ENCODE measurements around the gene ROGDI.

DNA sequence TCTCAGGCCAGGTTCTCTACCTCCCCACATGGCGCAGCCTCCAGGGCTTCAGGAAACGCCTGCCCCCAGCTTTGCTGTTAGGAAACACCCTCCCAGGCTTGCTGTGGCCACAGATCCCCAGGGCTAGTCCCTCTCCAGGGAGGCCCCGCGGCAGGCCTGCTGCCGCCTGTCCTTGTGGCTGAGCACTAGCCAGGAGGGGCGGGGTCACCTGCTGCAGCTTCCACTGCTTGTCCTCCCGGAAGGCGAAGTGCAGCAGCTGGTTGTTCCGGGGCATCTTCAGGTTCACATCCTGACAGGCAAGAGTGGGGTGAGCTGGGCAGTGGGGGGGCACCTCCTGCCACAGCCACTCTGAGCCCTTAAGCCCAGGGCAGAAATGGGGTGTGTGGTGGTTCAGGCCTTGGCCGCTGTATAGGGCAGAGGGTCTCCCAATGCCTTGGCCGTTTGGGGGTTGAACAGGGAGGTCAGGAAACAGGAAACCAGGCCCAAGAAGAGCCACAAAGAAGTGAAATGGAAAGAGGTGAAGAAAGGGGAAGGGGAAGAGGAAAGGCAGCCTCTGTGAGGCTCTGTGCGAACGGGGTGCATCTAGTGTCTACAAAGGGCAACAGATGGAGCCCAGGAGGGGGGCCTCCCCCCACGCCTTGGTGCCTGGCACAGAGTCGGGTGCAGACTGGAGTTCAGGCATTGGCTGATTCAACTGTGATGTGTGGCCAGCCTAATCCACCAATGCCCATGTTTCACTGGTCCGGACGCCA, 2.0 kb downstream of the ROGDI start:
- TF ChIP-seq, protein P1, sequence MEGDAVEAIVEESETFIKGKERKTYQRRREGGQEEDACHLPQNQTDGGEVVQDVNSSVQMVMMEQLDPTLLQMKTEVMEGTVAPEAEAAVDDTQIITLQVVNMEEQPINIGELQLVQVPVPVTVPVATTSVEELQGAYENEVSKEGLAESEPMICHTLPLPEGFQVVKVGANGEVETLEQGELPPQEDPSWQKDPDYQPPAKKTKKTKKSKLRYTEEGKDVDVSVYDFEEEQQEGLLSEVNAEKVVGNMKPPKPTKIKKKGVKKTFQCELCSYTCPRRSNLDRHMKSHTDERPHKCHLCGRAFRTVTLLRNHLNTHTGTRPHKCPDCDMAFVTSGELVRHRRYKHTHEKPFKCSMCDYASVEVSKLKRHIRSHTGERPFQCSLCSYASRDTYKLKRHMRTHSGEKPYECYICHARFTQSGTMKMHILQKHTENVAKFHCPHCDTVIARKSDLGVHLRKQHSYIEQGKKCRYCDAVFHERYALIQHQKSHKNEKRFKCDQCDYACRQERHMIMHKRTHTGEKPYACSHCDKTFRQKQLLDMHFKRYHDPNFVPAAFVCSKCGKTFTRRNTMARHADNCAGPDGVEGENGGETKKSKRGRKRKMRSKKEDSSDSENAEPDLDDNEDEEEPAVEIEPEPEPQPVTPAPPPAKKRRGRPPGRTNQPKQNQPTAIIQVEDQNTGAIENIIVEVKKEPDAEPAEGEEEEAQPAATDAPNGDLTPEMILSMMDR (optimal IDR thresholded peaks at IDR 0.05 in 1 of 3, IDR thresholded peaks at IDR 0.05 in 1 of 3, conservative IDR thresholded peaks at IDR 0.05 in 1 of 3; ENCODE audit: extremely low read depth in 1 of 3, insufficient read depth in 2 of 3, low read length in 3 of 3), result no peak
- no peak for TF ChIP-seq EZH2 (IDR thresholded peaks at IDR 0.05; ENCODE audit: low read length)
